Right ventricle myocardium inferior (tissue), 1 donor: ENCODE data around the gene RAPGEF1. TPM values are rescaled to one million over a fixed set of nuclear protein-coding genes. Genes with fewer than 3 reads are reported as not detected.

Source experiments
- ATAC-seq: fragments of 200-7000 bp; cut with Tn5 transposase; one replicate; pipeline ENCODE4 v1.9.1; 2020; ENCODE audit warnings: mild to moderate bottlenecking, moderate library complexity
- DNase-seq: peaks from one replicate; pipeline ENCODE4 v3.0.0; 2021; ENCODE audit errors: missing footprints
- intact Hi-C: fragments of 100-400 bp; cut with DNase I; formaldehyde crosslinking; loops from one replicate; pipeline ENCODE4 v1.11.0; 2022
- total RNA-seq: library from RNA; stranded (reverse); fragmentation: NEBNext Ultra II Directional; extraction: Animal tissue kit (Norgen Biotek cat#: 25700); gene quantifications from one replicate; pipeline ENCODE4 v1.2.1, GENCODE V29; 2021
- donor health status: DM: no; HTN: yes; CAD: no; lungs with severe emphysema.

The RAPGEF1 gene
- total RNA-seq, 1 donor from 2014 or later = 125 TPM

GRCh38 chr9:131649646-131650045 lies 90.2 kb downstream of the RAPGEF1 start:
- no peak for ATAC-seq
- intact Hi-C loops = no loop called here
- DNase-seq = no peak

DNA sequence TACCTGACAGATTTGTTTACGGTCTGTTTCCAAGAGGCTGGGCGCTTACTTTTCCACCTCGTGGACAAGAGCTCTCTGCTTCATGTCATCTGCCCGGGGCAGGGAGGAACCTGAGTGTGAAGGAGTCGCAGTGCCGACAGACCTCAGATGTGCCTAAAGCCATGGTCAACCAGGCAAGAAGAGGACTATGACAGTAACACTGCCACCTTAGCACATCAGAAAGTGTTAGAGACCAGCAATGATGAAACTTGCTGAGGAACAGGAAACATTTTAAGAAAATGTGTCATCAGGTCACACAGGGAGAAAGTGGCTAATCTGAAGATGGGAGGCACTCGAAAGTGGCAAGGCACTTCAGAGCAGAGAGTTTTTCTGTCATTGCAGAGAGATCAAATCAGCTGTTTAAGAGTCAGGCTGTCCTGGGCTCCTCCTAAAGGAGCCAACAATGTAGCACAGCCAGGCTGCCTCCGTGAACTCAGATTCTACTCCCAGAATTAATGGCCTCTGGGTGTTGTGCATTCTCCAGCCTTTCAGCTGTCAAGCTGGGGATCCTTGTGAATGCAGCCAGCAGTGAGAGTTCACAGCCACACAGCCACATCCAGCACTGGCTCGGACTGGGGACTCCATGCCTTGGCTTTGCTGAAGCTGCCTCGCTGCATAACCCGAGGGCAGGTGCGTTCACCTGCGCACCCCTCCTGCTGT lies 94.6 kb downstream of the RAPGEF1 start:
- intact Hi-C loops = no loop called here
- ATAC-seq = no peak
- no peak for DNase-seq

GRCh38 chr9:131642496-131643083 lies 97.3 kb downstream of the RAPGEF1 start:
- intact Hi-C loops = no loop called here
- ATAC-seq (no peak), DNase-seq (no peak)

GRCh38 chr9:131641618-131642495 lies 98.0 kb downstream of the RAPGEF1 start:
- peak; percentile 64 for ATAC-seq
- intact Hi-C loops = no loop called here
- DNase-seq = no peak

- ATAC-seq (no peak), DNase-seq (no peak)
- intact Hi-C loops = no loop called here
Measured at GRCh38 chr9:131640438-131641137, 99.3 kb downstream of the RAPGEF1 start.

- no peak for ATAC-seq
- intact Hi-C loops = no loop called here
Measured at GRCh38 chr9:131639769-131640437, 100.0 kb downstream of the RAPGEF1 start.

GRCh38 chr9:131636593-131636992 lies 103.3 kb downstream of the RAPGEF1 start:
- ATAC-seq (no peak), DNase-seq (no peak)
- intact Hi-C loops = no loop called here

More at GRCh38 chr9:131639769-131640437, 100.0 kb downstream of the RAPGEF1 start:
- DNase-seq = no peak

DNA sequence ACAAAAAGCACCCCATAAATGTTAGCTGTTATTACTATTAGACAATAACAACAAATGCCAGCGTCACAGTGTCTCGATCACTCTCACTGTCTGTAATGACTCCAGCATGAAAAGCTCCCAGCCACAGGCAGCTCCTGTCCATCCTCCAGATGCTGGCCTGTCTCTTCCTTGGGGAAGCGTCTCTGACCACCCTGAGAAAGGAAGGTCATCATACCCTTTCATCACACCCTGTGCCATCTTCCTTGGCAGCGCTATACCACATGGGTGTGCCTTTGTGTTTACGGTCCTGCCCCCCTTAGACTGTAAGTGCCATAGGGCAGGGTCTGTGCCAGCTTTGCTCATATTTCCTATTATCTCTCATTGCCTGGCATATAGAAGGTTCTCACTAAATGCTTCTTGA lies 104.0 kb downstream of the RAPGEF1 start:
- intact Hi-C loops = no loop called here
- no peak for ATAC-seq

GRCh38 chr9:131635285-131635684 lies 104.6 kb downstream of the RAPGEF1 start:
- DNase-seq (peak; percentile 89), ATAC-seq (peak; percentile 95)
- intact Hi-C loops = no loop called here

More for the DNA sequence above, 104.0 kb downstream of the RAPGEF1 start:
- DNase-seq = no peak

DNA sequence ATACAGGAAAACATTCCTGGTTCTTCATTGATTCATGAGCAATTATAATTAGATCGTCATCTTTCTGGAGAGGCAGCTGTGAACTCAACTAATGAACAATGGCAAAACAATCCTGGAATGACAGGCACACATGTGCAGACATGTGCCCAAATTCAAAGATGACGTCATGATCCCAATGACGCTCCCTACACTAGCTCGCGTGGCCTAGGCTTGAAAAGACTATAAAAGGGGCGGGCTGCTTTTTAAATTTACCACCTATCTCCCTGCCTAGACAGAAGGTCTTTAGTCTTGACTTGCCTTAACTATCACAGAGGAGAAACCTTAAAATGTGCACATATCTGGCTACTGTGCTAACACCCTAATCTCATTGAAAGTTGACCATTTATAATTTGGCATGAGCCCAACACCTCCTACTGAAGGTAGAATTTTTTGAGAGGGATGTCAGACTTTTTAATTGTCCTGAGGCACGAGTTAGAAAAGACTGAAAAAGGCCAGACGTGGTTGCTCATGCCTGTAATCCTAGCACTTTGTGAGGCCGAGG lies 106.3 kb downstream of the RAPGEF1 start:
- DNase-seq (no peak), ATAC-seq (no peak)
- intact Hi-C loops = no loop called here

DNA sequence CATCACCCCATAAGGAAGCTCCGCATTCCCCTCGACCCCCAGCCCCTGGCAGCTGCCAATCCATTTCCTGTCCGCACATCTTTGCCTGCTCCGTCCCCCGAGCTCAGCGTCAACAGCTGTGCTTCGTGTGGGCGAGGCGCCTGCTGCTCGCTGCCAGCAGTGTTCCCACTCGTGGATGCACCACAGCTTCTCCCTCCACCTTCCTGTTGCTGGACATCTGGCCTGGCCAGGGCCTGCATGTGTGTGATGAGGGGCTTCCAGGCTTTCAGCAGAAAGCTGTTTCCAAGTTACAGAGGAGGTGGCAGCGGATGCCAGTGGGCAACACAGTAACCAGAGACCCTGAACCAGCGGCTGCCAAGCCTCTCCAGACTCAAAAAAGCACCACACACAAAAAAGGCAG lies 108.6 kb downstream of the RAPGEF1 start:
- intact Hi-C loops = no loop called here
- no peak for ATAC-seq
- no peak for DNase-seq

DNA sequence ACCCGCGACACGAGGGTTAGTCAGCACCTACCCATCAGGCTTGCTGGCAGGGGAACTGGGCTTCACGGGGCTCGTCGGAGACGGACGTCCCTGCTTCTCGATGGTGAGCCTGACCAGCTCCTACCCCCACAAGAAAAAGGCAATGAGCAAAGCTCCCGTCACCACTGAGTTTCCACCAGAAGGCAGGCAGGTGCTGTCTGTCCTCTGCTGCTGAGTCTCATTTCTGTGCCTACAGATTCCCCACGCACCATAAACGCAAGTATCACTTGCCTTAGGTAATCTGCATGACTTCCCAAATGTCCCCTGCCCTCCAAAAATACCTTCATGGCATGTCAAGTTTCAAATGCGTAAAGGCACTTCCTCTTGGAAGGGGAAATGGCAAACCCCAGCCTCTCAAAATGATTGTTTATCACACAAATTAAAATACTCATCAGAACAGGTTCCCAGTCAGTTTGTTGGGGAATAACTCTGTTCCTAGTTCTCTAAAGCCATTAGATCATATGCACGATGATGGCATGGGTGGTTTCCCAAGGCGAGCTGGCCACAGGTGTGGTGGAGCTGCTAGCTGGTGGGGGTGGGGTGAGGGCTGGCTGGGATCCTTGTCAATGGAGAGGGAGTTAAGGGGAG lies 109.6 kb downstream of the RAPGEF1 start:
- intact Hi-C loops = no loop called here
- no peak for DNase-seq
- ATAC-seq = no peak

GRCh38 chr9:131629825-131630204 lies 110.1 kb downstream of the RAPGEF1 start:
- intact Hi-C loops = no loop called here
- DNase-seq (no peak), ATAC-seq (no peak)

GRCh38 chr9:131629226-131629500 lies 110.7 kb downstream of the RAPGEF1 start:
- ATAC-seq = no peak
- no peak for DNase-seq
- intact Hi-C loops = no loop called here

DNA sequence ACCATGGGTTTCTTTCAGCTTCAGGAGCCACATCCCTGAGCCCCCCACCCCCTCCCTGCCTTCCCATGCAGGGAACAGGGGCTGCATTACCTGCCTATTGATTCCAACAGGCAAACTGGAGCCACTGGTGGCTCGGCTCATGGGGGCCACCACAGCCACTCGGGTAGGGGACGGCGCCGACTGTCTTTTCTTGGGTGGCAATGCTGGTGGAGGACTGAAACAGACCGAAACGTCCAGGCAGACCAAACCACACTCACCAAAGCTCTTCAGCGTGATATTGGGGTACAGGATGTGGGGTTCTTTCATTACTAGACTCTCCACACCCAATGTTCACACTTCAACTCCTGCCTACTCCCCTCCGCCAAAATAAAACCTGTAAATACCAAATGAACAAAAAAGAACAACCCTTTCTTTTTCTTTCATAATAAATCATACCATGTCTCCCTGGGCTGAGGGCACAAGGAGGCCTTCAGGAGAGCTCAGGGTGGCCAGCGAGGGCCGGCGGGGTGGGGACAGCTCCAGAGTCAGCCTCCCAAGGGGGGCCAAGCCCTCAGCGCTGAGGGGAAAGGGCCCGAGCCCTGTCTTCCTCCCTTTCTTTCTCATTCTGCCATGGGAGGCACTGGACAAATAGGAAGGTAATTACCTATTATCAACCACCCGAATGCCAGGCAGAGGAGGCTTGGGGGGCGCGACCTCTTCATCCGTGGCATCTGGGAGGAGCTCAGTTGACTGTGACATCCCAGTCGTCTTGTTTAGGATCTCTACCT lies 111.2 kb downstream of the RAPGEF1 start:
- intact Hi-C loops = no loop called here
- no peak for ATAC-seq

DNA sequence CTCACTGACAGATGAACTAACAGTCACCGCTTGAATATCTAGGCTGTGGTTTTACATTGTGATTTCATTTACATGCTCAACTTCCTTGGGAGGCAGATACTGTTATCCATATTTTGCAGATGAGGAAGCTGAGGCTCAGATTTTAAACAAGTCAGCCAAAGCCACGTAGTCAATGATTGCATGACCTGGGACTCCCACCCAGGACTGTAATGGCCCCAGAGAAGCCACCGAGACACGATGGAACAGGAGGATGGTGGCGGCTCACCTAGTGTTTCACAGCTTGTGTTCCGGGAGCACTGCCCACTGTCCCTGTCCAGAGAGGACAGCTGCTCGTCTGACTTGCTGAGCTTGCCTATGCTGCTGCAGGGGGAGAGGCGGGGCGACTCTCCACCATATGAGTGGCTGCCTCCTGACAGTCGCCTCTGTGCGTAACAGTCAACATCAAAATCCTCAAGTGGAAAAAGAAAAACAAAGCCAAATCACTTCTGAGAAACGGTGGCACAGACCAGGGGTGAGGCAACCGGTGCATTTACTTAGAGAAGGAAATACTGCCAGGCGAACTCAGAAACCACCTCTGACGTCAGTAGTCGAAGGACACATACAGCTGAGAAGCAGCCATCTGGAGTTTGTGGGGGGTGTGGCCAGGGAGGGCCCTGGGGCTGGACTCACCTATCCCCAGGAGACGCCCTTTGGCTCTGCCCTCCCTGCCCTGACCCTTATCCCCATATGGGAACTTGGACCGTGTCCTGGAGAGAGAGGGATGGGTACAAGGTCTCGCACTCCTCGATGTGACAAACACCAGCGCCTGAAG lies 112.0 kb downstream of the RAPGEF1 start:
- intact Hi-C loops = no loop called here
- DNase-seq (peak; percentile 71), ATAC-seq (peak; percentile 14)

More for the DNA sequence above, 111.2 kb downstream of the RAPGEF1 start:
- no peak for DNase-seq

GRCh38 chr9:131627326-131627647 lies 112.6 kb downstream of the RAPGEF1 start:
- no peak for ATAC-seq
- intact Hi-C loops = no loop called here
- DNase-seq = no peak
